DMS114 treated with DMSO at 0.1 percent for 48 hours (cell line): ENCODE results near the gene HELZ.
"Not testable (repeated sequence)": the region's sequence is repeated elsewhere in the genome, so short reads cannot be mapped to it uniquely, and the experiment has no call there.

Experiments used
- DNase-seq: peaks from one replicate; lab custom pipeline; 2025; ENCODE audit not compliant: unreplicated experiment; lab: John Stamatoyannopoulos, UW

The HELZ gene, protein sequence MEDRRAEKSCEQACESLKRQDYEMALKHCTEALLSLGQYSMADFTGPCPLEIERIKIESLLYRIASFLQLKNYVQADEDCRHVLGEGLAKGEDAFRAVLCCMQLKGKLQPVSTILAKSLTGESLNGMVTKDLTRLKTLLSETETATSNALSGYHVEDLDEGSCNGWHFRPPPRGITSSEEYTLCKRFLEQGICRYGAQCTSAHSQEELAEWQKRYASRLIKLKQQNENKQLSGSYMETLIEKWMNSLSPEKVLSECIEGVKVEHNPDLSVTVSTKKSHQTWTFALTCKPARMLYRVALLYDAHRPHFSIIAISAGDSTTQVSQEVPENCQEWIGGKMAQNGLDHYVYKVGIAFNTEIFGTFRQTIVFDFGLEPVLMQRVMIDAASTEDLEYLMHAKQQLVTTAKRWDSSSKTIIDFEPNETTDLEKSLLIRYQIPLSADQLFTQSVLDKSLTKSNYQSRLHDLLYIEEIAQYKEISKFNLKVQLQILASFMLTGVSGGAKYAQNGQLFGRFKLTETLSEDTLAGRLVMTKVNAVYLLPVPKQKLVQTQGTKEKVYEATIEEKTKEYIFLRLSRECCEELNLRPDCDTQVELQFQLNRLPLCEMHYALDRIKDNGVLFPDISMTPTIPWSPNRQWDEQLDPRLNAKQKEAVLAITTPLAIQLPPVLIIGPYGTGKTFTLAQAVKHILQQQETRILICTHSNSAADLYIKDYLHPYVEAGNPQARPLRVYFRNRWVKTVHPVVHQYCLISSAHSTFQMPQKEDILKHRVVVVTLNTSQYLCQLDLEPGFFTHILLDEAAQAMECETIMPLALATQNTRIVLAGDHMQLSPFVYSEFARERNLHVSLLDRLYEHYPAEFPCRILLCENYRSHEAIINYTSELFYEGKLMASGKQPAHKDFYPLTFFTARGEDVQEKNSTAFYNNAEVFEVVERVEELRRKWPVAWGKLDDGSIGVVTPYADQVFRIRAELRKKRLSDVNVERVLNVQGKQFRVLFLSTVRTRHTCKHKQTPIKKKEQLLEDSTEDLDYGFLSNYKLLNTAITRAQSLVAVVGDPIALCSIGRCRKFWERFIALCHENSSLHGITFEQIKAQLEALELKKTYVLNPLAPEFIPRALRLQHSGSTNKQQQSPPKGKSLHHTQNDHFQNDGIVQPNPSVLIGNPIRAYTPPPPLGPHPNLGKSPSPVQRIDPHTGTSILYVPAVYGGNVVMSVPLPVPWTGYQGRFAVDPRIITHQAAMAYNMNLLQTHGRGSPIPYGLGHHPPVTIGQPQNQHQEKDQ (N-terminal part only)

DNA sequence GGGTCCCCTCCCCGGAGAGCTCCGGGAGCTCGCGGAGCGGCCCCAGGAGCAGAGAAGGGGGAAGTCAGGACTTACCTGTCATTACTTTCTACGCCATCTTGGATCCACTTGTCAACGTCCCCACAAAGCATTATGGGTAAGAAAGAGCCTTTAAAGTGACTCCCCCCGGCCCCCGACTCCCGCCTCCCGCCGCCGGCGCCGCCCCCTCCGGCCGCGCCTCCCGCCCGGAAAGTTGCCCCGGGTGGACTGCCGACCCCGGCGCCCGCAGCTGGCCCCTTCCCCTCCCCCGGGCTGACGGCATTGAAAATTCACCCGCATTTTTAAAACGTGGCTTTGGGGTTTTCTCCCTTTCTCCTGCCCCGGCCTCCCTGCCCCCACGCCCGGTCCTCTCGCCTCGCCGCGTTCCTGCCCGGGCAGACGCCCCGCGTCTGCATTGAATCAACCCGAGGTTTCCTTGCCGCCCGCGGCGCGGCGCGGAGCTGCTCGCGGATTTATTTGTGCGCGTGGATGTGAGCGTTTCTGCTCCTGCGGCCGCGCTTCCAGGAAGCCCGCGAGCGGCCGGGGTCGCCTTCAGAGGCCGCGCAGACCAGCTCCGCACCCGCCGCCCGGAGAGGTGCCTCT is at the start of gene HELZ:
TSS of gene HELZ (minus strand) at position 124 of the 621 bp plus-strand sequence. CDS start 26,392 bp downstream, outside the sequence.
- DNase-seq, result peak; percentile 76

DNA sequence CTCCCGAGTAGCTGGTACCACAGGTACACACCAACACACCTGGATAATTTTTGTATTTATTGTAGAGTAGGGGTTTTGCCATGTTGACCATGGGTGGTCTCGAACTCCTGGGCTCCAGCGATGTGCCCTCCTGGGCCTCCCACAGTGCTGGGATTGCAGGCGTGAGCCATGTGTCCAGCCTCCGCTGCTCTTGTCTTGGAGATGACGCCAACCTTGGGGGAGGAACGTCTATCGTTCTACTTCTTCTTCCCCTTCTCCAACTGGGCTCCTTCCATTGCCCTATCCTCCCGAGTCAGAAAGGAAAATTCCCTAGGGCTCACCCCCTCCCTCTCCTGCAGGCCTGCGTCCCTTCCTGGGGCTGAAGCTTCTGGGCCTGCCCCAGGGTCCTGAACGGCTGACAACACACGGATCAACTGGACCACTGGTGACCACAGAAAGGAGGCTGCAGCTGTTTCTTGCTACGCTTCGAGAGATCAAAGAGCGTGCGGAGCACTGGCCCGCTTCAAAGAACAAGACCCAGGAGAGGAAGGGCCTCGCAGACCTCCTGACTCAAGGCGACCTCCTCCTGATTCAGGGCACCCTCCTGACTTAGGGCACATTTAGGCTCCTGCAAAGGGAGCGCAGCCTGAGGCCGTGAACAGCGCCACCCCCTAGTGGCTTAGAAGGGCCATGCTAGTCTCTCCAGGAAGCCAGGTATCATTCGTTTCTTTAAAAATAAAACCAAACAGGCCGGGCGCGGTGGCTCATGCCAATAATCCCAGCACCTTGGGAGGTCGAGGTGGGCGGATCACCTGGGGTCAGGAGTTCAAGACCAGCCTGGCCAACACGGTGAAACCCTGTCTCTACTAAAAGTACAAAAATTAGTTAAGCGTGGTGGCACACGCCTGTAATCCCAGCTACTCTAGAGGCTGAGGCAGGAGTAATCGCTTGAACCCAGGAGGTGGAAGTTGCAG is 48.5 kb upstream of the HELZ start:
- DNase-seq, result no peak

DNA sequence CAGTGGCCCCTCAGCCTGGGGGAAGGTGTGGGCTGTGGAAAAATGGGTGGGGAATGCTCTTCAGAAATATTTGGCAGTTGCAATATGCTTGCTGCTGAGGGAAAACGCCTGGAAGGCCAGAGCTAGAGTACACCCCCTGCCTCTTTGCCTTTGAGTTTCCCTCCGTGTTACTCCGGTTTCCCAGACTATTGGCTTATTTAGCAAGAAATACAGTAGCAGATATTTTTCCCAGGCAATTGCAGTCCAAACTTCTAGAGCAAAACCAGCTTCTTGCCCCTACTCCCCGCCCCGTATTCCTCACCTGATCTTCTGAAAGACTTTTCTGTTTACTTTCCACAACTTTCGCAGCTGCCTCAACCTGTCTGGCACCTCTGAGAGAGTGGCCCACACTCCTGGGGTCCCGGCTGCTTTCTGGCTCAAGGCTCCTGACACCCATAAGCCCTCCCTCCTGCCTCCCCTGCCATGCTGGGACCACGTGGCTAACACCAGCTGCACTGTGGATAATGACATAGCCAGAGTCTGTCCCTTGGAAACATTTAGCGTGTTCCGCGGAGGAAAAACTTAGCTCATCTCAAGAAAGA is 45.8 kb upstream of the HELZ start:
- no peak for DNase-seq

DNA sequence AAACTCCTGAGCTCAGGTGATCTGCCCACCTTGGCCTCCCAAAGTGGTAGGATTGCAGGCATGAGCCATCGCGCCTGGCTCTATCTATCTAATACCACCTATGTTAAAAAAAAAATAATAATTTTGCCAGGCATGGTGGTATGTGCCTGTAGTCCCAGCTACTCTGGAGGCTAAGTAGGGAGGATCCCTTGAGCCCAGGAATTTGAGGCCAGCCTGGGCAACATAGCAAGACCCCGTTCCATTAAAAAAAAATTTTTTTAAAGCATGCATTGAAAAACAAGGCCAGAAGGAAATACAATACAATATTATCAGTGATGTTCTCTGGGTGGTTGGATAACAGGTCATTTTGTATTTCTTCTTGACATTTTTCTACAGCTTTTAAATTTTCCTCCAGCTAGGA is 45.2 kb upstream of the HELZ start:
- no peak for DNase-seq

DNA sequence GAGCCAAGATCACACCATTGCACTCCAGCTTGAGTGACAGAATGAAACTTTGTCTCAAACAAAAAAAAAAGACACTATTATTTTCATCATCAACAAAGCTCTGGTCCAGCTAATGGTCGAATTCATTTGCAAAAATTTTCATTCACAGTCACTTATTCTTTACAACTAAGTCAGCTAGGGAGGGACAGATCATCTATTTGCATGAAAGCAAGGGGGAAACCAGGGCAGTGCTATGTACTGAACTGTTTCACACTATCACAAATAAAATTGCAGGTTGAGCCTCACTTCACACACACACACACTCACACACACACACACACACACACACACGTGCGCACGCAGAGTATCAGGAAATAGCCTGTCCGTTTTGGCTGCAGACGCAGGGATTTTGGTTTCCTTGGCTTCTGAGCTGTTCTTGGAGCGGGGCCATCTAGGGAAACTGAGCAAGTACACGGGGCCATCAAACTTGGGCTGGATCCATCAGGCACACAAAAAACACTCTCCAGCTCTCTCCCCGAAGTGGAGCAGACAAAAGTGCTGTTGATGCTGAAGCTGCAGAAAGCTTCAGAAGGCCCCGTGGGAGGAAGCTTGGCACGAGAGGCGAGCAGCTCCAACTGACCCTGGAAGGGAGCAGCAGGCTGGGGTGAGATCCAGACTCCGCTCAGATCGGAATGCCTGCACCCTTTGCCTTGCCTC is 44.3 kb upstream of the HELZ start:
- DNase-seq, result no peak

DNA sequence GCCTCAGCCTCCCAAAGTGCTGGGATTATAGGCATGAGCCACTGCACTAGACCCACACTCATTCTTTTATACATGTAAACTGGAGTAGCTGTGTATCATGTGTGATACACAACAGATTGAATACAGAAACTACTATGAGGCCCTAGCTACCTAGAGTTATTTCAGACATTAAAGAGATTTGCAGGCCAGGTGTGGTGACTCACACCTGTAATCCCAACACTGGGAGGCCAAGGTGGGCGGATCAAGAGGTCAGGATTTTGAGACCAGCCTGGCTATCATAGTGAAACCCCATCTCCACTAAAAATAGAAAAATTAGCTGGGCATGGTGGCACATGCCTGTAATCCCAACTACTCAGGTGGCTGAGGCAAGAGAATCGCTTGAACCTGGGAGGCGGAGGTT is 41.8 kb upstream of the HELZ start:
- DNase-seq, result not testable (repeated sequence)

DNA sequence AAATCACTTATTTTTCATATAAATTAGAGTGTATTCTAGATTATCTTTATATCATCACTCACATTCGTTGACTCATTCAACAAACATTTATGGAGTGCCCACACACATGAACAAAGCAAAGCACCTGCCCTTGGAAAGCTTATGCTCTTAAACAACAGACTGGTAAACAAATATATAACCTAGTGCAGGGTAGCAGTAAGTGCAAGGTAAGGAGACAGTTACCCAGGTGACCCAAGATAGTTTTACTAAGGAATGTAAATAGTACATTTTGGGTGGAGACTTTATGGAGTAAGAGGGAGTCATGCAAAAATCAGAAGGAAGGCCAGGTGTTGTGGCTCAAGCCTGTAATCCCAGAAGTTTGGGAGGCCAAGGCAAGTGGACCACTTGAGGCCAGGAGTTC is 40.4 kb upstream of the HELZ start:
- DNase-seq, result no peak

DNA sequence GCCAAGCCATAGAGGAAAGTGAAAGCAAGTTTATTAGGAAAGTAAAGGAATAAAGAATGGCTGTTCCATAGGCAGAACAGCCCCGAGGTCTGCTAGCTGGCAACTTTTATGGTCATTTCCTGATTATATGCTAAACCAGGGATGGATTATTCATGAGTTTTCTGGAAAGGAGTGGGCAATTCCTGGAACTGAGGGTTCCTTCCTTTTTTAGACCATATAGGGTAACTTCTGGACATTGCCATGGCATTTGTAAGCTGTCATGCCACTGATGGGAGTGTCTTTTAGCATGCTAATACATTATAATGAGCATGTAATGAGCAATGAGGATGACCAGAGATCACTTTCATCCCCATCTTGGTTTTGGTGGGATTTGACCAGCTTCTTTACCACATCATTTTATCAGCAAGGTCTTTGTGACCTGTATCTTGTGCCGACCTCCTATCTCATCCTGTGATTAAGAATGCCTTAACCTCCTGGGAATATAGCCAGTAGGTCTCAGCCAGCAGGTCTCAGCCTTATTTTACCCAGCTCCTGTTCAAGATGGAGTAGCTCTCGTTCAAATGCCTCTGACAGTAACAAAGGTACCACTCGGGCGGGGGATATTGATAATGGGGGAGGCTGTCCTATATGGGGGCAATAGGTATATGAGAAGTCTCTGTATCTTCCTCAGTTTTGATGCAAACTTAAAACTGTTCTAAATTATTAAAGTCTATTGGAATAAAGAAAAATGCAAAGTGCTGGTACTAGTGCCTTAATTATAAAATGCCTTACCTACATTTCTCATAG is 38.9 kb upstream of the HELZ start:
- DNase-seq, result no peak

DNA sequence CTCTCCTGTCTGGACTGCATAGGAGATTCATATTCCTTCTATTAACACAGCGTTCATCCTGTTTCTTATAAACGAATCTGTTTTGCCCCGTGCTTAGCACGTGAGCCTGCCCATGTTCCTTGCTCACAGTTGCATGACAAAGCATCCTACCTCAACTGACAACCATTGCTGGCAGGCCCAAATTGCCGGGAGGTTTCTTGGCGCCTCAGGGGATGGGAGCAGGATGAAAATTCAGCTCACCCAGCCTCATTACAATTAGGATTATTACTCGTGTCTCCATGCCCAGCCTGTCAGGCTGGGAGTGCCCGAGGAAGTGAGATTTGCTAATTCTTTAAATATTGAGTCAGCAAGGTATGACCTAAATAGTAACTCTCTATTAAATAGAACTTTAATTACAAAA is 36.7 kb upstream of the HELZ start:
- no peak for DNase-seq

DNA sequence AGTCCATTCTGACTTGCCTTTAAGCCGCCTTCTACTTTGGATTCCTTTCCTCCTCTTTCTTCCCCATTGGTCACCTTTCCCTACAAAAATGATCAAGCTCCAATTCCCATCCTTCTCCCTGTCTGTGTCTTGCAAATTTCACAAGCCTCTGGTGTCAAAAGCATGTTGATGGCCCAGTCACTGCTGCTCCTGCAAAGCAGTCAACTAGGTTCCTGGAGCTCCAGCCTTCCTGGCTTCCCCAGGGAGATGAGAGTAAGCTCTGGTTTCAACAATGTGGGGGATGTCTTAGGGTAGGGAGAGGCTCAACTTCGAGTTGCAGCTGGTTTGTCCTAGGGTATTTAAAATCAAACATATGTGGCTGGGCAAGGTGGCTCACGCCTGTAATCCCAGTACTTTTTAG is 36.1 kb upstream of the HELZ start:
- DNase-seq, result no peak

DNA sequence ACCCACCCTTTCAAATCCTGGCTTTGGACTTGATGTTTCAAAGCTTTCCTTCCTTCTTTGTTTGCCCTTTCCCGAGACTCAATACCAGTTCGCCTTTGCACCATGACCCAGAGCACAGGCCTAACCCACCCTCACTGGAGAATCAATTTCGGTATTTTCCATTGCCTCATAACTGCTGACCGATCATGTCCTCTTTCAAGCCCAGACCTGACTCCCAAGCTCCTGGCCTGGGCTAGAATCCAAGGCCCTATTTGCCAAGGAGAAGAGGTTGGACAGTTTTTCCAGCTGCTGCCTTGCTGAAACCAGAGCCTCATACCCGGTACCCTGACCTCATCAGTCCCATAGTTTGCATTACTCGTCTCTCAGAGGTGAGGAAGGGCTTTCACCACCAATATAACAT is 35.3 kb upstream of the HELZ start:
- no peak for DNase-seq

DNA sequence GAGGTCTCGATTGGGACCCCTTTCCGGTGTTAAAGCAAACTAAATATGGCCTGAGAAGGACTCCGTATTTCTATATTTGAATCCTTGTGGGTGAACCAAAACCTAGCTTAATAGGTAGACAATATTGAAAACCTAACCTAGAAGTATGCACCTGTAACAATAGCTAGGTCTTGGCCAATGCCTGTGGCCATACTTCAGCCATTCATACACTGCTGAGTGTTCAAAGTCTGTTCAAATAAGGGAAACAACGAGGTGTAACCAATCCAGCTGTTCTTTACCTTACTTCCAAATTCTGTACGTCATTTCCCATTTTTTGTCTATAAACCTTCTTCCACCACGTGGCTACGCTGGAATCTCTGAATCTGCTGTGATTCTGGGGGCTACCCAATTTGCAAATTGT is 34.1 kb upstream of the HELZ start:
- DNase-seq, result no peak

DNA sequence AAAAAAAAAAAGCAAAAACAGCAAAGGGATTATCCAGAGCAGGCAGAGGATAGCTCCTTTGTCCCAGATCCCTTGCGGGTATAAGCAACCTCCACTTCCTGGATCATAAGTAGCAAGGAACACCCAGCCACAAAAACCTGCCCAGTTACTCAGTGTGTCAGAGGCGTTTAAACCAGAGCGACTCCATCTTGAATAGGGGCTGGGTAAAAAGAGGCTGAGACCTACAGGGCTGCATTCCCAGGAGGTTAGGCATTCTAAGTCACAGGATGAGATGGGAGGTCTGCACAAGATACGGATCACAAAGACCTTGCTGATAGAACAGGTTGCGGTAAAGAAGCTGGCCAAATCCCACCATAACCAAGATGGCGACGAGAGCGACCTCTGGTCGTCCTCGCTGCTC is 33.4 kb upstream of the HELZ start:
- DNase-seq, result no peak

DNA sequence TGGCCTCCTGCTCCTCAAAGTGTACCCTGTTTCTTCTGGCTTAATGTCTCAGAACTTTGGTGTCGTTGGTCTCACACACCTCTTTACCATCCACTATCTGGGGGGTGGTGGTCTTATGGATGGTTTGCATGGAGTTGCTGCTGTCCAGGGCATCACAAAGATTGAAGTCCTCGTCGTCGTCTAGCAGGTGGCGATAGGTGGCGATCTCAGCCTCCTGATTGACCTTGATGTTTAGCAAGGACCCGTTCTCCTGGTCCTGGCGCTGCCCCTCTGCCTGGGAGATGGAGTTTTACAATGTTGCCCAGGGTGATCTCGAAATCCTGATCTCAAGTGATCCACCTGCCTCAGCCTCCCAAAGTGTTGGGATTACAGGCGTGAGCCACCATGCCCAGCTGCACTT is 31.1 kb upstream of the HELZ start:
- DNase-seq, result no peak

DNA sequence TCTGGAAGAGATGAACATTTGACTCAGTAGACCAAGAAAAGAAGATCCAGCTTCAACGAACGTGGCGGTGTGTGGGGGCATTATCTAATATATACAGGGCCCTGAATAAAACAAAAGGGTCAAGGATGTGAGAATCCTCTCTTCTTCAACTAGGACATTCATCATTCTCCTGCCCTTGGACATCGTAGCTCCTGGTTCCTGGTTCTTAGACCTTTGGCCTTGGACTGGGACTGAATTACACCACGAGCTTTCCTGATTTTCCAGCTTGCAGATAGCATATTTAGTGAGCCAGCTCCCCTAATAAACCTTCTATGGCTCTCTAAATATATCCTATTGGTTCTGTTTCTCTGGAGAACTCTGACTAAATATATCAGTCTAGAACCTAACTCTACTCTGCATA is 29.5 kb upstream of the HELZ start:
- no peak for DNase-seq

DNA sequence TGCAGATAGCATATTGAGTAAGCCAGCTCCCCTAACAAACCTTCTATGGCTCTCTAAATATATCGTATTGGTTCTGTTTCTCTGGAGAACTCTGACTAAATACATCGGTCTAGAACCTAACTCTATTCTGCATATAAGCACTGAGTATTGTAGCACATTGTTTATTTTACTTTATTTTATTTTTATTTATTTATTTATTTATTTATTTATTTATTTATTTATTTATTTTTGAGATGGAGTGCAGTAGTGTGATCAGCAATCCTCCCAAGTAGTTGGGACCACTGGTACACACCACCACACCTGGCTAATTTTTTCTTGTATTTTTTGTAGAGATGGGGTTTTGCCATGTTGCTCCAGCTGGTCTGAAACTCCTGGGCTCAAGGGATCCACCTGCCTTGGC is 28.9 kb upstream of the HELZ start:
- no peak for DNase-seq

DNA sequence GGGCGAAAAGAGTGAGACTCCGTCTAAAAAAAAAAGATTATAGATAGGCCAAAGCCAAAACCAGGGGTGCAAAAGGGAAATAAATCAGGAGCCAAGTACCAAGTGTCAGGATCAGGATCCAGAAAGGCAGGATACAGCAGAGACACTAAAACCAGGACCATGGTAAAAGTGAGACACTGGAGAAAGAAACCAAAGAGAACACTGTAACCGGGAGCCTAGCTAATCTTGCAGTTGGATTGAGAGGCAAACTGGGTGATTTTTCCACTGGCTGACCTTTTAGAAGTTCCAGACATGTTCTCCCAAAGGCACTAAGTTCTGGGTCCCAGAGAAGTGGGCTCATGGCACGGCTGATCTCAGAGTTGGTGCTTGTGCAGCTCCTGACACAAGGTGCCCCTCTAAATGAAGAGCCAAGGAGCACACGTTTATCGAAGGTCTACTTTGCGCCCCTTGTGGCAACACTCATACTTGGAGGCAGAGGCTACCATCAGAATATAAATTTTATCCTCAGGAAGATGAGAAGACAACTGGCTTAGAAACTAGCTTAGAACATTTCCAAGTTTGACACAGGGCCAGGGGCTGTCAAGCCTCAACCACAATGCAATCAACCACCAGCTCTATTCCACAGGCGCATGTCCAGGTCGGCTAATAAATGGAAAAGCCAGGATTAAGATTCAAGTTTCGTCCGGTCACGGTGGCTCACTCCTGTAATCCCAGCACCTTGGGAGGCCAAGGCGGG is 27.5 kb upstream of the HELZ start:
- no peak for DNase-seq
